ENCODE measurements around the gene TBC1D8.
"Not testable (repeated sequence)": the region's sequence is repeated elsewhere in the genome, so short reads cannot be mapped to it uniquely, and the experiment has no call there.

Gene TBC1D8

GRCh38 chr2:101058386-101058785 is 92.8 kb downstream of the TBC1D8 start:
- TF ChIP-seq CTCF (conservative IDR thresholded peaks at IDR 0.05; ENCODE audit: low read depth, low read length), result no peak
- no peak overlapping the region for H3K4me3 ChIP-seq (ENCODE audit: low read depth, low read length)

GRCh38 chr2:101057051-101057933 is 93.9 kb downstream of the TBC1D8 start:
- TF ChIP-seq CTCF (conservative IDR thresholded peaks at IDR 0.05; ENCODE audit: low read depth, low read length), result no peak
- H3K4me3 ChIP-seq (ENCODE audit: low read depth, low read length), result no peak overlapping the region
- DNase-seq (ENCODE audit: low read depth), result no peak

More at GRCh38 chr2:101058386-101058785, 92.8 kb downstream of the TBC1D8 start:
- no peak for DNase-seq (ENCODE audit: low read depth)

GRCh38 chr2:101053117-101053516 is 98.1 kb downstream of the TBC1D8 start:
- H3K4me3 ChIP-seq (ENCODE audit: low read depth, low read length), result no peak overlapping the region
- TF ChIP-seq CTCF (conservative IDR thresholded peaks at IDR 0.05; ENCODE audit: low read depth, low read length), result no peak
- DNase-seq (ENCODE audit: low read depth), result no peak

- no peak overlapping the region for H3K4me3 ChIP-seq (ENCODE audit: low read depth, low read length)
- DNase-seq (ENCODE audit: low read depth), result no peak
- no peak for TF ChIP-seq CTCF (conservative IDR thresholded peaks at IDR 0.05; ENCODE audit: low read depth, low read length)
Observed at GRCh38 chr2:101052147-101052546, 99.0 kb downstream of the TBC1D8 start.

GRCh38 chr2:101050886-101051285 is 100.3 kb downstream of the TBC1D8 start:
- DNase-seq (ENCODE audit: low read depth), result not testable (repeated sequence)

GRCh38 chr2:101048756-101049155 is 102.4 kb downstream of the TBC1D8 start:
- no peak for TF ChIP-seq CTCF (conservative IDR thresholded peaks at IDR 0.05; ENCODE audit: low read depth, low read length)
- H3K4me3 ChIP-seq (ENCODE audit: low read depth, low read length), result no peak overlapping the region
- no peak for DNase-seq (ENCODE audit: low read depth)

More at GRCh38 chr2:101050886-101051285, 100.3 kb downstream of the TBC1D8 start:
- not testable (repeated sequence) for H3K4me3 ChIP-seq (ENCODE audit: low read depth, low read length)

- H3K4me3 ChIP-seq (ENCODE audit: low read depth, low read length), result no peak overlapping the region
- DNase-seq (ENCODE audit: low read depth), result no peak
- TF ChIP-seq CTCF (conservative IDR thresholded peaks at IDR 0.05; ENCODE audit: low read depth, low read length), result no peak
Observed at GRCh38 chr2:101047774-101048173, 103.4 kb downstream of the TBC1D8 start.

Measured in choroid plexus epithelial cell (primary cell).